HG02798 (cell line): Measurements from ENCODE around the gene PLA2G2C.

Experiments used
- ATAC-seq: cut with Tn5 transposase; IDR thresholded peaks from one replicate; pipeline ENCODE4 v1.9.1; 2021; ENCODE audit warnings: mild to moderate bottlenecking; ENCODE audit not compliant: unreplicated experiment, poor library complexity

Gene PLA2G2C

GRCh38 chr1:20187103-20187812, 940 bp upstream of the PLA2G2C start:
- no peak for ATAC-seq

DNA sequence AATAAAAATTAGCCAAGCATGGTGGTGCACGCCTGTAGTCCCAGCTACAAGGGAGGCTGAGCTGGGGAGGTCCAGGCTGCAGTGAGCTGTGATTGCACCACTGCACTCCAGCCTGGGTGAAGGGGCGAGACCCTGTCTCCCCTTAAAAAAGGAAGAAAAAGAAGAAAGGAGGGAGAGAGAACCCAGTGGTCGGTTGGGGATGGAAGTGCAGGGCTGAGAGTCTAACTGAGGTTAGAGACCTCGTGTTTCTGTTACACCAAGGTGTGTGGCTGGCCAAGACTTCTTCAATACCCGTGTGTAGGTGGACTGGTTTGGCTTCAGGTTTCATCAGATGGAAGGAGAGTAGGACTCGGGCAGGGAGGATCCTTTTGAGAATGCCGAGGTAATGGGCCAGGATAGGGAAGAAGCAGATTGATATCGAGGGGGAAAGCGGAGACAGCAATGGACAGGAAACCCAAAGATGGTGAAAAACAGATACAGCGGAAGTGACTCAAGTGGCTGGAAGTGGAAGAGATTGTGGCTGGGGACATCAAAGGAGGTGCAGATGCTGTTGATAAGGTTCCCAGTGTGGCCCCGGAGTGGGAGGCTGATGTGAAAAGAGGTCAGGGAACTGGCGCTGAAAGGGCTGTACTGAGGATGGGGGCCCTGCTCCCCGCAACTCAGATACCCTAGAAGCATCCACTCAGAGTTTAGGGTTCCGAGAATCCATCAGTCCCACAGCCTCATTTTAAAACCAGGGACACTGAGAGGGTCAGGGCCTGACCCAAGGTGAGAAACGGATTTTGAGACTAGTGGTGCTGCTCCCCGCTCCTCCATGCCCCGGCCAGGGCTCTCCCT, 1.1 kb downstream of the PLA2G2C start:
- no peak for ATAC-seq

GRCh38 chr1:20184481-20184900, 1.8 kb downstream of the PLA2G2C start:
- ATAC-seq: no peak

- ATAC-seq: no peak
Measured at GRCh38 chr1:20183616-20184271, 2.6 kb downstream of the PLA2G2C start.

DNA sequence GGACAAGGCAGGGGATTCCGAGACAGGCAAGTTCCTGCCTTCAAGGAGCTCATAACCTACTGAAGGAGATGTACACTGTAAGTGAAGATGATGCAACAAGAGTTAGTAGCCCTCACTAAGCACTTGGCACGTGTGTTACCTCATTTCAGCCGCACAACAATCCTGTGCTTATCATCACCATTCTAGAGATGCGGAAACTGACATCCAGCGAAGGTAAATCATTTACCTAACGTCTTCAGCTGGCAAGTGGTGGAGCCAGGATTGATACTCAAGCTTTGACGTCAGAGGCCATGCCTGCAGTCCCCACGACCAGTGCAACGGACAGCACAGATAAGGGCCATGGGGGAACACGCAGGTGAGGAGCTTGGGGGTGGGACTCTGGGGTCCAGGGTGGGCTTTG, 3.3 kb downstream of the PLA2G2C start:
- ATAC-seq: no peak

DNA sequence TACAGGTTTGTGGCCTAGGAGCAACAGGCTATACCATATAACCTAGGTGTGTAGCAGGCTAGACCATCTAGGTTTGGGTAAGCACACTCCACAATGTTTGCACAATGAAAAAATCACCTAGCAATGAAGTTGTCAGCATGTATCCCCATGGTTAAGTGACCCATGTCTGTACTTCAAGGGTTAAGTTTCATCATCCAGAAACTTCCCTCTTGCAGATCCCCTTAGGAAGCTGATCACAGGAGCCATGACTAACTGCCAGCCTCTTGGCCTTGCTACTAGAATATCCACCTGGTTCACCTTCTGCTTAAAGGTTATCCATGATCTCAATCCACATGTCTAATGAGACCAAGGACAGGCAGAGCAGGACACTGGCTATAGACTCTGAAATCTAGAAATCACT, 3.9 kb downstream of the PLA2G2C start:
- no peak for ATAC-seq

DNA sequence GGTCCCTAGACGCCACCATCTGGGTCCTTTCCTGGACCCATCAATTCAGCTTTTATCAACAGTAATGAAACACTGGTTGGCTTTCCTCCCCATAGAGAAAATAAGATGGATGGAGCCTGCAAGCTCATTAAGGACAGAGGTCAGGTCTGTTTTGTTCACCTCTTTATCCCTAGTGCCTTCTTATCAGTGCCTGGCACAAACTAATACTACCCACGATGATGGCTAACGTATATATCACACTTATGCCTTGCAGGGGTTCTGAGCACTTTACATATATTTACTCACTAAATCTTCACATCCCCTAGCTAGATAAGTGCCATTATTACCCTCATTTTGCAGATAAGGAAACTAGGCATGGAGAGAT, 5.5 kb downstream of the PLA2G2C start:
- no peak for ATAC-seq

- no peak for ATAC-seq
Measured at GRCh38 chr1:20180129-20180843, 6.0 kb downstream of the PLA2G2C start.

- ATAC-seq: no peak
Measured at GRCh38 chr1:20179371-20180128, 6.8 kb downstream of the PLA2G2C start.

DNA sequence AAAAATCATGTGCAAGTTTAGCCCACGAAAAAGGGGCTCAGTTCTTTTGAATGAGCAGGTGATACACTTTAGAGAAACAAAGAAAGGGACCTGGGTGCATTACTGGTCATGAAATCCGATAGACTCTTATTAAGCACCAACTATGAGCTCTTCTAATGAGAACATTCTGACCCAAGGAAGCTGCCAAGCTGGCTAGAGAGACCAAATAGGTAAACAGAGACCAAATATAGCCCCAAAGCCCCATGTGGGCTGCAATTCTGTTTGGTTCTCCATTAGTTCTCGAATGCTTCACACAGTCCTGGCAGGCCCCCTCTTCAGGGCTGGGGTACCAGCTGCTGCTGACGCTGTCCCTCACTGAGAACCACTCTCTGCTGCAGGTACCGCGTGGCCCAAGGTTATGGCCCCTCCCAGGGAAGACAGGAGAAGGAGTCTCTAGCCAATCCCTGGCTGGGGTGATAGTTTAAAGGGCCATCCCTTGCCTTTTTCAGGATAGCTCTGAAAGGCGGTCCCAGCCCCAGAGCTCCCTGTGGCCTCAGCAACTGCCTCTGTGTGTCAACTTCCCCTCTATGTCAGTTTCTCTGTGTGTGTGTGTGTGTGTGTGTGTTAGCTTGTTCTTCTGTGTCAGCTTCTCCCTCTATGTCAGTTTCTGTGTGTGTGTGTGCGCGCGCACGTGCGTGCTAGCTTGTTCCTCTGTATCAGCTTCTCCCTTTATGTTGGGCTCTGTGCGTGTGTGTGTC, 7.5 kb downstream of the PLA2G2C start:
- ATAC-seq: no peak

DNA sequence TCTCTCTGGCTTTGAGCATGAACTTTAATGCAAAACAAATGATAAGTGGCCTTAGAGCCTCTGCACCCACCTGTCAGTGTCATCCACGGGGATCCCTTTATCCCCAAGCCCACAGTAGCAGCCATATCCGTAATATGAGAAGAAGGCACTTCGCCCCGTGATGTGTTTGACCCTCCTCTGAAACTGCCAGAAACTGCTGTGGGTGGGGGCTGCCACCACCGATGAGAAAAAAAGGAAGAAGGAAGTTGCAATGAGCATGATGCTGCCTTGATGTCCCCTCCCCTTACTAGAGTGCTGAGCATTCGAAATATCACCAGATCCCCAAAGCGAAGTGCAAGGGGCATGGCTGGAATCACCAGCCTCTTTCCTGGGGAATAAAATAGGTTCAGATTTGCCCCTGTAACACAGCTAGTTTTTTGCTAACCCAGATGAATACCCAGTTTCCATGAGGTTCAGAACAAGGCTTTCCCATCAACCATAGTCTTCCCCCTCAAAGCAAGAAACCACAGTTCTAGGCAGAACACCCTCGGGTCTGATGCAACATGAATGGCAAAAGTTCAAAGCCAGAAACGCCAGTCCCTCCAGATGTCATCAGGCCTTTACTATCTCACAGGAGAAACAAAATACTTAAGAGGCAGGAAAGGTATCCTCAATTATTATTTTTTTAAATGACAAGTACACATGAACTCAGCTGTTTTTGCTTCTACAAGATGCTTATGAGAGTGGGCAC, 11.2 kb downstream of the PLA2G2C start:
- ATAC-seq: no peak

- no peak for ATAC-seq
Measured at GRCh38 chr1:20172033-20172590, 14.2 kb downstream of the PLA2G2C start.

GRCh38 chr1:20169932-20170331, 16.4 kb downstream of the PLA2G2C start:
- no peak for ATAC-seq

- ATAC-seq: no peak
Measured at GRCh38 chr1:20168564-20169491, 17.5 kb downstream of the PLA2G2C start.

DNA sequence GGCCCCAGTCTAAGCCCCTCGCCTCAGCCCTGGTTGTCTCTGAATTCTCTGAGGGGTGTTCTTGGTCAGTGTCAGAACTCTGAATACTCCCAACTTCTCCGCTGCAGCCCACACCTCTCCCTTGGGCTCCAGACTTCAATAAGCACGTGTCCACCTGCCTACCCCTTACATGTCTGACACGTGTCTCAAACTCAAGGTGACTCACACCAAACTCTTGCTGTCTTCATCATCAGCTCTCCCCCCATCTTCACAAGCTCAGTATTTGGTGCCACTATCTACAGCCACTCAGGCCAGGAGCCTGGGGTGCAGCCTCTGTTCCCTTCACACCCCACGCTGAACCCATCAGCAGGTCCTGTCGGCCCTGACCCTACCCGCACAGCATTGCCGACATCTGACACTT, 19.2 kb downstream of the PLA2G2C start:
- no peak for ATAC-seq

DNA sequence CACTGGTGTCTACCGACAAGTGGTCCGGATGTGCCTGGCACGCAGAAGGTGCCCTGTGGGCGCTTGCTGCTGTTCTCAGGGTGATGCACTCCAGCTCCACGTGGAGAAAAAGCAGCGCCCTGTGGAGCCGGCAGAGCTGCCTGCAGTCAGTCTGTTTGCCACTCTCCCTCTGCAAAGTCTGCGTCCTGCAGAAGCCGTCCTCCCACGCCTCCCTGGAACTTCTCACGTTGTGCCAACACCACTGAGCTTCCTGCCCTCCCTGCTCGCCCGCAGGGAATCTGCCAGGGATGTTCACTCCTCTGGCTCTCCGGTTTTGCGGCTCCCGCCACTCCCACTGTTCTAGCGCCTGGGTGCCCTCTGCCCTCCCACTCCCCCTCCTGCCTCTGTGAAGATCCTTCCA, 20.3 kb downstream of the PLA2G2C start:
- no peak for ATAC-seq

- ATAC-seq: no peak
Measured at GRCh38 chr1:20165522-20165951, 20.8 kb downstream of the PLA2G2C start.
